ENCODE data around the gene HOXD13.

Gene HOXD13

DNA sequence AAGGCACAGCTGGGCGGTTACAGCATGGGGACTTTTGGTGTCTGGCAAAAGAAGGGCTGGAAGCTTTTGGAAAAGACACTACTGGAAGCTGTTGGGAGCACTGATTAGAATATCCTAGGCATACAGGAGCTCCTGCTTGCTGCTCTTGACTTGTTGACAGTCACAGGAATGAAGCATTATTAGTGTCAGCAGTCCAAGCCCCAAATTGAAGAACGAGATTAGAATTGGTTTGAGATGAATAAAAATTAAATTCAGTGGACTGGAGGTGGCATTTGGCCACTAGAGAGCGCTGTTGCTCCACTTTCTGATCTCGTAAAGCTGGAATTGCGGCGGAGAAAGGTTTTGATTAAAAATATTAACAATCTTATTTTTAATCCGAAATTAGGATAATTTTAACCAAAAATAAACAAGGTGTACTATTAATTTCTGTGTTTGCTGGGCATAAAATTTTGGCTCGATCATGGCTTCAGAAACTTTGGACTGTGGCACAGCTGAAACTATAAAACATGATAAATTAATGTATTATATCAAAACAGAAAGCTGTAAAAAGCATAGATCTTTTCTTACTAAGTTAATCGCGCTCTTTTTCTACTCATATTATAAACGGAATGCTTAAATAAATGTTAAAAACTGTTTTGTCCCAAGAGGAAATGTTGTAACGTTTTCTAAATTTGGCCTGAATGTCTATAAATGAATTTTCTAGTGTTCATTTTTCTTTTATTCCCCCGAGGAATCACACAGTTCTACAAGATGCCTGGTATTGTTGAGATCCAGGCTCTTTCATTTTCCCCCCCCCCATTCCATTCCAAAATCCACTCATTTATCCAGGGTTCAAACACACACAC is 34.6 kb downstream of the HOXD13 start:
- TF ChIP-seq POLR2AphosphoS5 (IDR thresholded peaks at IDR 0.05; ENCODE audit: low read depth, low read length): no peak
- TF ChIP-seq TAF1 (IDR thresholded peaks at IDR 0.05; ENCODE audit: borderline replicate concordance, low read depth, low read length): no peak
- TF ChIP-seq POLR2A (IDR thresholded peaks at IDR 0.05; ENCODE audit: low read depth, low read length): no peak
- FAIRE-seq (peak; percentile 64), DNase-seq (ENCODE audit: insufficient read length) (no peak)

DNA sequence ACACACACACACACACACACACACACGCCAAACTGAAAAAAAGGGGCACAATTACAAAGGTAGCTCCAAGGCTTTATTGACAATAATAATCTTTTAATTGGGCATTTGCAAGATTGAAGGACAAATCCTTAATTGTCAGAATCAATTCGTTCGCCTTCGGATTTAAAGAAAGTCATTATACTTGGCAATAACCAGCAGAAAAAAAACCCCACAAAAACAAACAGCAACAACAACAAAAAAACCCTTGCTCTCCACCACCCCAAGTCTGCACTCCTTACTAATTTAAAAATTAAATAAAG is 35.2 kb downstream of the HOXD13 start:
- FAIRE-seq (no peak), DNase-seq (ENCODE audit: insufficient read length) (no peak)
- TF ChIP-seq POLR2A (IDR thresholded peaks at IDR 0.05; ENCODE audit: low read depth, low read length) (no peak), POLR2AphosphoS5 (IDR thresholded peaks at IDR 0.05; ENCODE audit: low read depth, low read length) (no peak), TAF1 (IDR thresholded peaks at IDR 0.05; ENCODE audit: borderline replicate concordance, low read depth, low read length) (no peak)

- FAIRE-seq (no peak), DNase-seq (ENCODE audit: insufficient read length) (no peak)
- TF ChIP-seq POLR2A (IDR thresholded peaks at IDR 0.05; ENCODE audit: low read depth, low read length) (no peak), POLR2AphosphoS5 (IDR thresholded peaks at IDR 0.05; ENCODE audit: low read depth, low read length) (no peak), TAF1 (IDR thresholded peaks at IDR 0.05; ENCODE audit: borderline replicate concordance, low read depth, low read length) (no peak)
These were observed 35.9 kb downstream of the HOXD13 start for GRCh38 chr2:176128172-176128981.

DNA sequence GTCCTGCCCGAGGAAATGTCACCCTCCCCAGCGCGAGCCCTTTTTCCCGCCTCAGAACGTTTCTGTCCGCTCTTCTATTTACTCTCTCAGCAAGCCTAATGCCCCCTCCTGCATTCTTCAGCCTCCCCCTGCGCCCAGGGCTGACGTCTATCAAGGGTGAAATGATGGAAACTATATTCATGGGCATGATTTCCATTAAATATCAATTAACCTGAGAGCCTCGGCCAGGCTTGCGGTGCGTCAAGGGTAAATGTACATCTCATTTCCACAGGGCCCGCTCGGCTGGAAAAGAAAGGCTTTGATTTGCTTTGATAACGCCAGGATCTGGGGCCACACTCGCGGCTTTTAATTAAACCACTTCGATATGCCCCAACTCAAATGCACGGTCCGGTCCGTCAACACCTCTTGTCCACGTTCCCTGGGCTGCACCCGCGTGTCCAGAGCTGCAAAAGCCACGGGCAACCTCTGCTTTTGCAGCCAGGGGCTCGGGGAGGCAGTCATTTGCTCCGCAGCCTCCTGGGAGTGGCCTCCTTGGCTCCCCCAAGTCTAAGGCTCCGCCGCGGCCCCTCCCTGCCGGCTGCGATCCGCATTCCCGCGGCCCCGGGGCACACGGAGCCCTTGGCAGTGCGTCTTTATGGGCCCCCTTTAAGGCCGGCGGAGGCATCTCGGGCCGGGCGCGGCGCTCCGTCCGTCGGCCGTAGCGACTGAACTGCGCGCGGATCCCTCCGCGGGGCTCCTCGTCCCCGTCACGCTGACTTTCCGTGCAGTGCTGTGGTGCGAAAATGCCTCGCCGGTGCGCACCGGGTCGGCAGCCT is 36.7 kb downstream of the HOXD13 start, which contains the start of gene HOXD8:
Gene HOXD8 (plus strand): TSS at position 724 of the 815 bp plus-strand sequence. CDS start 662 bp downstream, outside the sequence.
- no peak for FAIRE-seq
- DNase-seq (ENCODE audit: insufficient read length): no peak
- no peak for TF ChIP-seq TAF1 (IDR thresholded peaks at IDR 0.05; ENCODE audit: borderline replicate concordance, low read depth, low read length)
- no peak for TF ChIP-seq POLR2A (IDR thresholded peaks at IDR 0.05; ENCODE audit: low read depth, low read length)
- TF ChIP-seq POLR2AphosphoS5 (IDR thresholded peaks at IDR 0.05; ENCODE audit: low read depth, low read length): no peak

DNA sequence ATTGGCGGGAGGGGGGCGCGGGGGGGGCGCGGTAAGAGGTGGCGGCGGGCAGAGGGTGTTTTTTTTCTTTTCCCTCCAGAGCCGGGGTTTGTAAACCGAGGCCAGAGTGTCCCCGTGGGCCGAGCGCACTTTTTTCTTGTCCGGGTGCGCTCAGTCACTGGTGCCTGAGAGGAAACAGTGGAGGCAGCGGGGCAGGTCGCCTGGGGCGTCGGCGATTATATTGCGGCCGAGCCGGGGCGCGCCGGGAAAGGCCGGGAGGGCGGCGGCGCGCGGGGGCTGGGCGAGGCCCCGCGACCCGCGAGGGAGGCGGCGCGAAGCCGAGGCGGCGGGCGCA is 37.3 kb downstream of the HOXD13 start:
- no peak for DNase-seq (ENCODE audit: insufficient read length)
- TF ChIP-seq TAF1 (IDR thresholded peaks at IDR 0.05; ENCODE audit: borderline replicate concordance, low read depth, low read length) (no peak), POLR2A (IDR thresholded peaks at IDR 0.05; ENCODE audit: low read depth, low read length) (no peak), POLR2AphosphoS5 (IDR thresholded peaks at IDR 0.05; ENCODE audit: low read depth, low read length) (no peak)
- no peak for FAIRE-seq

DNA sequence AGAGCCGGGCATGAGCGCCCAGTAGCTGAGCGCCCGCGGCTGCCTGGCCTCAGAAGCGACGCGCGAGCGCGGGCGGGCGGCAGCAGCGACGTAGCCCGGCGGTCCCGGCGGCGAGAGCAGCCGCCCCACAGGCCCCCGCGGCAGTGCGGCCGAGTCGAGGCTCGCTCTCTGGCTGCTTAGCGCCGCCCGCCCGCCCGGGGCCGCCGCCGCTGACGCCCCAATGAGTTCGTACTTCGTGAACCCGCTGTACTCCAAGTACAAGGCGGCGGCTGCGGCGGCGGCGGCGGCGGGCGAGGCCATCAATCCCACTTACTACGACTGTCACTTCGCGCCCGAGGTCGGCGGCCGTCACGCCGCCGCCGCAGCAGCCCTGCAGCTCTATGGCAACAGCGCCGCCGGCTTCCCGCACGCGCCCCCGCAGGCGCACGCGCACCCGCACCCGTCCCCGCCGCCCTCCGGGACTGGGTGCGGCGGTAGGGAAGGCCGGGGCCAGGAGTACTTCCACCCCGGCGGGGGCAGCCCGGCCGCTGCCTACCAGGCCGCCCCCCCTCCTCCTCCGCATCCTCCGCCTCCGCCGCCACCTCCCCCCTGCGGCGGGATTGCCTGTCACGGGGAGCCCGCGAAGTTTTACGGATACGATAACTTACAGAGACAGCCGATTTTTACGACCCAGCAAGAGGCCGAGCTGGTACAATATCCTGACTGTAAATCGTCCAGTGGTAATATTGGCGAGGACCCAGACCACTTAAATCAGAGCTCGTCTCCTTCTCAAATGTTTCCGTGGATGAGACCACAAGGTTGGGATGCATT is 37.8 kb downstream of the HOXD13 start:
- DNase-seq (ENCODE audit: insufficient read length) (no peak), FAIRE-seq (no peak)
- TF ChIP-seq POLR2A (IDR thresholded peaks at IDR 0.05; ENCODE audit: low read depth, low read length): no peak

DNA sequence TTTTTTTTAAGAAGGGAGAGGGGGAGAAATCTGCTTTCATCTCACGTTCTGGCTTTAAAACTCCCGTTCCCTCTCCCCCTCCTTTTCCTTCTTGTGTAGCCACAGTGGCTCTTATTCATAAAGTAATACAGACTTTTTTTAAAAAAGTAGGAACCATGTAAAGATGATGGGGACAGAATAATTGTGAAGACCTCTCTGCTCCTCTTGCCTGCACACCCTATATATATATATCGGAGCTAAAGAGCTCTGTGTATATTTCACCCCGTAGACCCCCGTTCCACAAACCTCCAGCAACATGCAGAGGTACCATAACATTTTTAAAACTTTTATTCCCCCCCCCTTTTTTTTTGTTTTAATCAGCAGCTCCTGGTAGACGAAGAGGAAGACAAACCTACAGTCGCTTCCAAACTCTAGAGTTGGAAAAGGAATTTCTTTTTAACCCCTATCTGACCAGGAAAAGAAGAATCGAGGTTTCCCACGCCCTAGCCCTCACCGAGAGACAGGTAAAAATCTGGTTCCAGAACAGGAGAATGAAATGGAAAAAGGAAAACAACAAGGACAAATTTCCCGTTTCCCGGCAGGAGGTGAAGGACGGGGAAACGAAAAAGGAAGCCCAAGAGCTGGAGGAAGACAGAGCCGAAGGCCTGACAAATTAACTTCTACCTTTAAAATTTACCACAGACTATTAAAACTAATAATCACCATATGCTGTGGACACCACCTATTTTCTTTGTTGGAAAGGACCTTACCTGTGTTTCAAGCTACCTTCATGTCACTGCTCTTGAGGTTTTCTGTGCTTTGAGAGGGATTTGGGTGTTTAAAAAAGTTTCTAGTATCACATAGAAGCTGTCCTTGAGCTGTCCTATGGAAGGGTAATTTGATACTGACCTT is 38.7 kb downstream of the HOXD13 start:
- FAIRE-seq (no peak), DNase-seq (ENCODE audit: insufficient read length) (no peak)
- TF ChIP-seq POLR2A (IDR thresholded peaks at IDR 0.05; ENCODE audit: low read depth, low read length): no peak

DNA sequence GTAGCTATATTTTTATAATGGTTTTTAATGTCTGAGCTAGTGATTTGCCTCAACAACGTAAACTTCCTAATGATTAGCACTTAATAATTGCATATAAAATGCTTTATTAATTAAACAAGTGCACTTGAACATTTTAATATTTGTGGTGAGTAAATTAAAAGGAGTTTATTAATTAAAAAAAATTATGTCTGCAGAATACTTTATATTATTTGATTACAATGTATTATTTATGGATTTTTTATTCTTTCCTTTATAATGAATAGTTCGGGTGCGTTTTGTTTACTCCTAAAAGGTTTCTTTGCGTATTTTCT is 39.3 kb downstream of the HOXD13 start:
- TF ChIP-seq POLR2AphosphoS5 (IDR thresholded peaks at IDR 0.05; ENCODE audit: low read depth, low read length) (no peak), POLR2A (IDR thresholded peaks at IDR 0.05; ENCODE audit: low read depth, low read length) (no peak), TAF1 (IDR thresholded peaks at IDR 0.05; ENCODE audit: borderline replicate concordance, low read depth, low read length) (no peak)
- DNase-seq (ENCODE audit: insufficient read length): no peak
- FAIRE-seq: no peak

GRCh38 chr2:176132205-176133171 is 40.0 kb downstream of the HOXD13 start:
- no peak for DNase-seq (ENCODE audit: insufficient read length)
- FAIRE-seq: no peak
- TF ChIP-seq TAF1 (IDR thresholded peaks at IDR 0.05; ENCODE audit: borderline replicate concordance, low read depth, low read length) (no peak), POLR2A (IDR thresholded peaks at IDR 0.05; ENCODE audit: low read depth, low read length) (no peak), POLR2AphosphoS5 (IDR thresholded peaks at IDR 0.05; ENCODE audit: low read depth, low read length) (no peak)

Data from GM12892 (cell line).